Sigmoid colon (tissue), 4 donors: Measurements from ENCODE around the gene CDH23.

Source experiments
- POLR2A ChIP-seq, 2 donors: fragments of 450-650 bp; IDR thresholded peaks; one replicate each; pipeline ENCODE4 v1.6.1; 2016; ENCODE audit warnings: antibody characterized with exemption in 2 of 2, mild to moderate bottlenecking in 2 of 2, moderate library complexity in 2 of 2
- POLR2AphosphoS5 ChIP-seq, 4 donors: sonication (generic); formaldehyde crosslinking; IDR thresholded peaks; one replicate each; pipeline ENCODE4 v1.6.1; 2017; ENCODE audit warnings: antibody characterized with exemption in 4 of 4

- TF ChIP-seq POLR2A (IDR thresholded peaks at IDR 0.05) (no peak), POLR2AphosphoS5 (IDR thresholded peaks at IDR 0.05) (no peak)
Observed at GRCh38 chr10:71703577-71703976, 306.9 kb downstream of the CDH23 start.
